DMS114 treated with DMSO at 0.1 percent for 48 hours (cell line): ENCODE results near the gene TUBAL3.

Experiments used
- DNase-seq: peaks from one replicate; lab custom pipeline; 2025; ENCODE audit not compliant: unreplicated experiment; lab: John Stamatoyannopoulos, UW

The TUBAL3 gene

GRCh38 chr10:5343979-5344378, 60.6 kb downstream of the TUBAL3 start:
- no peak for DNase-seq

GRCh38 chr10:5343561-5343960, 61.1 kb downstream of the TUBAL3 start:
- no peak for DNase-seq
